A673 (cell line): ENCODE results near the gene OMP.

ENCODE experiments used
- EZH2 ChIP-seq: fragments of 200-600 bp; sonication (generic); IDR thresholded peaks from 2 replicates; pipeline ENCODE4 v1.6.1; 2017; ENCODE audit warnings: borderline replicate concordance, low read depth, mild to moderate bottlenecking, mixed read lengths, antibody characterized with exemption, low read length; ENCODE audit not compliant: poor library complexity, severe bottlenecking
- TF ChIP-seq, protein P1 (sequence below): fragments of 300-800, 200-600 bp; sonication (generic); conservative IDR thresholded peaks from 2 replicates; pipeline ENCODE4 v1.5.1; 2017; ENCODE audit warnings: low read depth, mild to moderate bottlenecking, antibody characterized with exemption, low read length, moderate library complexity, mixed read lengths

DNA sequence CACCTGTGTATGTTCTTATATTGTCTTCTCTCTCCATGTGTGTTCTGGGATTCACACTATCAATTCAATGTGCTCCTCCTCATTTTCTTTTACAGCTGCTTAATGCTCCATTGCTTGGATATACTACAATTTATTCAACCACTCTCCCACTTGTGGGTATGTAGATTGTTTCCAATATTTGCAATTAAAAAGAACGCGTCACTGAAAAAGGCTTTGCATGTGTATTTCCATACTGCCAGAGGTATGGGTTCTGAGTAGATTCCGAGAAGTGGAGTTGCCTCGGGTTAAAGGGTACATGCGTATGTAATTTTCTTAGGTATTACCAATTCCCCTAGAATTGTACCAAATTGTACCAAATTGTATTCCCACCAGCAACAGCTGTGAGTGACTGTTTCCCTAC lies 42.8 kb upstream of the OMP start:
- TF ChIP-seq, protein P1, sequence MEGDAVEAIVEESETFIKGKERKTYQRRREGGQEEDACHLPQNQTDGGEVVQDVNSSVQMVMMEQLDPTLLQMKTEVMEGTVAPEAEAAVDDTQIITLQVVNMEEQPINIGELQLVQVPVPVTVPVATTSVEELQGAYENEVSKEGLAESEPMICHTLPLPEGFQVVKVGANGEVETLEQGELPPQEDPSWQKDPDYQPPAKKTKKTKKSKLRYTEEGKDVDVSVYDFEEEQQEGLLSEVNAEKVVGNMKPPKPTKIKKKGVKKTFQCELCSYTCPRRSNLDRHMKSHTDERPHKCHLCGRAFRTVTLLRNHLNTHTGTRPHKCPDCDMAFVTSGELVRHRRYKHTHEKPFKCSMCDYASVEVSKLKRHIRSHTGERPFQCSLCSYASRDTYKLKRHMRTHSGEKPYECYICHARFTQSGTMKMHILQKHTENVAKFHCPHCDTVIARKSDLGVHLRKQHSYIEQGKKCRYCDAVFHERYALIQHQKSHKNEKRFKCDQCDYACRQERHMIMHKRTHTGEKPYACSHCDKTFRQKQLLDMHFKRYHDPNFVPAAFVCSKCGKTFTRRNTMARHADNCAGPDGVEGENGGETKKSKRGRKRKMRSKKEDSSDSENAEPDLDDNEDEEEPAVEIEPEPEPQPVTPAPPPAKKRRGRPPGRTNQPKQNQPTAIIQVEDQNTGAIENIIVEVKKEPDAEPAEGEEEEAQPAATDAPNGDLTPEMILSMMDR, result no peak
- TF ChIP-seq EZH2, result no peak
